Fibroblast of the aortic adventitia (primary cell): ENCODE results near the gene CCL15. TPM values are rescaled to one million over a fixed set of nuclear protein-coding genes. Genes with fewer than 3 reads are reported as not detected.

Experiments
- DNase-seq: peaks from one replicate; pipeline ENCODE4 v3.0.0-alpha.2; 2010; ENCODE audit warnings: low read depth
- H3K4me3 ChIP-seq: 2 replicates; pipeline ENCODE4 v1.5.1; 2011; ENCODE audit warnings: low read depth, mild to moderate bottlenecking, control low read depth, low read length, moderate library complexity
- total RNA-seq: library from RNA; depleted of rRNA; stranded (reverse); fragments of >200 nt; gene quantifications from 2 replicates; pipeline ENCODE4 v1.2.3, GENCODE V29; 2012; ENCODE audit warnings: low replicate concordance
- TF ChIP-seq, protein P1 (sequence below): IDR thresholded peaks from 2 replicates; pipeline ENCODE4 v1.5.1; 2011; ENCODE audit warnings: mild to moderate bottlenecking, low read length, control low read depth, inconsistent platforms; ENCODE audit not compliant: insufficient read depth

The CCL15 gene
- total RNA-seq, 1 donor: not detected

DNA sequence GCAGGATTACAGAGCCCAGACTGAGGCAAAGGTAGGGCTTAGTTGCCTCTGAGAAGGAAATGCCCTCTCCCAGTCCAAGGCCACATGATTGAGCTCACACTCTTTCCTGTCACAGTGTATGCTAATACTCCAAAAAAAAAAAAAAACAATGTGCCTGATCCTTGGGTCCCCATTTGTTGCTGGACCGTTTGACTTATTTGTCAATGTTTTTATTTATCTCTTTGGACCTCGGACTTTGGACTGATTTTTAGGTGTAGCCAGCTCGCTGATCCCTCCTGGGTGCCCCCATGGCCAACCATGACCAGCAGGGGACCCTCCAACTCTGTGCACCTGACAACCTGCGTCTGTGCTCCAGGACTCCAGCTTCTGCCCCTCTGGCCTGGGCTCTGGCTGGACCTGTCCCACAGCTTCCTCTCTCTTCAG lies 19.4 kb downstream of the CCL15 start:
- H3K4me3 ChIP-seq: no peak overlapping the region
- TF ChIP-seq, protein P1, sequence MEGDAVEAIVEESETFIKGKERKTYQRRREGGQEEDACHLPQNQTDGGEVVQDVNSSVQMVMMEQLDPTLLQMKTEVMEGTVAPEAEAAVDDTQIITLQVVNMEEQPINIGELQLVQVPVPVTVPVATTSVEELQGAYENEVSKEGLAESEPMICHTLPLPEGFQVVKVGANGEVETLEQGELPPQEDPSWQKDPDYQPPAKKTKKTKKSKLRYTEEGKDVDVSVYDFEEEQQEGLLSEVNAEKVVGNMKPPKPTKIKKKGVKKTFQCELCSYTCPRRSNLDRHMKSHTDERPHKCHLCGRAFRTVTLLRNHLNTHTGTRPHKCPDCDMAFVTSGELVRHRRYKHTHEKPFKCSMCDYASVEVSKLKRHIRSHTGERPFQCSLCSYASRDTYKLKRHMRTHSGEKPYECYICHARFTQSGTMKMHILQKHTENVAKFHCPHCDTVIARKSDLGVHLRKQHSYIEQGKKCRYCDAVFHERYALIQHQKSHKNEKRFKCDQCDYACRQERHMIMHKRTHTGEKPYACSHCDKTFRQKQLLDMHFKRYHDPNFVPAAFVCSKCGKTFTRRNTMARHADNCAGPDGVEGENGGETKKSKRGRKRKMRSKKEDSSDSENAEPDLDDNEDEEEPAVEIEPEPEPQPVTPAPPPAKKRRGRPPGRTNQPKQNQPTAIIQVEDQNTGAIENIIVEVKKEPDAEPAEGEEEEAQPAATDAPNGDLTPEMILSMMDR: no peak
- no peak for DNase-seq

DNA sequence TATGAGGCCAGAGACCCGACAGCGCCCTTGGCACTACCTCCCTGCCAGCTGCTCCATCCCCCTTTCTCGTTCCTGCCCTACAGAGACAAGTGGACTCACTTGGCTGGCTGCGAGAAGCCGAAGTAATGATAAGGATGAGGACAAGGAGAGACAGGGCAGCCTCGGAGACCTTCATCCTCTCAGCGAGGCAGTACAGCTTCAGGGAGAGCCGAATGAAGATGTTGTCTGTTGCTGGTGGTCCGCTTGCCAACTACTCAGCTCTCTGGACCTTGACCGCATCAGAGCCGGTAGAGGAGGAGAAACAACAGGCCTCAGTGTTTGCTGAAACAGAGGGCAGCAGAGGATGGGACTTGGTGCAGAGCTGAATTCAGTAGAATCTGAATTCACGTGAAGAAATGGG lies 20.1 kb downstream of the CCL15 start, which contains the start of gene CCL16:
TSS of gene CCL16 (minus strand) at position 252 of the 400 bp plus-strand sequence. CDS start at position 175, 77 bp downstream.
- H3K4me3 ChIP-seq: no peak within 1 kb of the TSS
- TF ChIP-seq, protein P1: no peak
- no peak for DNase-seq

- no peak for DNase-seq
- H3K4me3 ChIP-seq: no peak overlapping the region
- TF ChIP-seq, protein P1: no peak
These were observed 23.0 kb downstream of the CCL15 start for GRCh38 chr17:35978346-35978745.

GRCh38 chr17:35977509-35977908 lies 23.8 kb downstream of the CCL15 start:
- TF ChIP-seq, protein P1: no peak
- H3K4me3 ChIP-seq: no peak overlapping the region
- DNase-seq: no peak

- TF ChIP-seq, protein P1: no peak
- H3K4me3 ChIP-seq: no peak overlapping the region
- DNase-seq: peak; percentile 1
These were observed 27.8 kb downstream of the CCL15 start for GRCh38 chr17:35973333-35974260.

GRCh38 chr17:35972945-35973332 lies 28.4 kb downstream of the CCL15 start:
- no peak for DNase-seq
- TF ChIP-seq, protein P1: no peak
- no peak overlapping the region for H3K4me3 ChIP-seq
